Mesendoderm (in vitro differentiated cells): ENCODE measurements around the gene ARL15.

Experiments
- DNase-seq: peaks from one replicate; pipeline ENCODE4 v3.0.0; 2013
- H2AK5ac ChIP-seq: 2 replicates; pipeline ENCODE4 v1.6.1; 2013; ENCODE audit warnings: low read length, inconsistent platforms
- H2BK120ac ChIP-seq: 2 replicates; pipeline ENCODE4 v1.6.1; 2013; ENCODE audit warnings: low read depth, mild to moderate bottlenecking, low read length, moderate library complexity, mixed read lengths
- H2BK15ac ChIP-seq: replicated peaks from 2 replicates; pipeline ENCODE4 v1.6.1; 2013; ENCODE audit warnings: low read depth, mild to moderate bottlenecking, moderate library complexity
- H2BK5ac ChIP-seq: 2 replicates; pipeline ENCODE4 v1.6.1; 2013; ENCODE audit warnings: low read length, inconsistent platforms
- H3K18ac ChIP-seq: 2 replicates; pipeline ENCODE4 v1.6.1; 2013; ENCODE audit warnings: mild to moderate bottlenecking, low read length, mixed read lengths
- H3K23ac ChIP-seq: one replicate; pipeline ENCODE4 v1.6.1; 2013; ENCODE audit warnings: low read length
- H3K27ac ChIP-seq: 2 replicates; pipeline ENCODE4 v1.5.1; 2013; ENCODE audit warnings: low read depth, mild to moderate bottlenecking, inconsistent platforms, low read length, moderate library complexity
- H3K27me3 ChIP-seq: 2 replicates; pipeline ENCODE4 v1.6.1; 2013; ENCODE audit warnings: low read length, control low read depth, mild to moderate bottlenecking, inconsistent platforms; ENCODE audit not compliant: insufficient read depth, poor library complexity
- H3K36me3 ChIP-seq: 2 replicates; pipeline ENCODE4 v1.6.1; 2013; ENCODE audit warnings: low read length, inconsistent platforms; ENCODE audit not compliant: control insufficient read depth, insufficient read depth
- H3K4ac ChIP-seq: one replicate; pipeline ENCODE4 v1.6.1; 2013; ENCODE audit warnings: low read depth, mild to moderate bottlenecking, low read length, moderate library complexity
- H3K4me1 ChIP-seq: 2 replicates; pipeline ENCODE4 v1.6.1; 2013; ENCODE audit warnings: low read depth, low read length, inconsistent platforms; ENCODE audit not compliant: control insufficient read depth
- H3K4me2 ChIP-seq: 2 replicates; pipeline ENCODE4 v1.6.1; 2013; ENCODE audit warnings: low read length
- H3K4me3 ChIP-seq: 2 replicates; pipeline ENCODE4 v1.5.1; 2013; ENCODE audit warnings: mild to moderate bottlenecking, low read length
- H3K56ac ChIP-seq: one replicate; pipeline ENCODE4 v1.6.1; 2013; ENCODE audit warnings: low read length
- H3K79me1 ChIP-seq: 2 replicates; pipeline ENCODE4 v1.6.1; 2013; ENCODE audit warnings: low read length, inconsistent platforms
- H3K79me2 ChIP-seq: 2 replicates; pipeline ENCODE4 v1.6.1; 2013; ENCODE audit warnings: mild to moderate bottlenecking, low read length; ENCODE audit not compliant: control insufficient read depth, insufficient read depth
- H3K9ac ChIP-seq: 2 replicates; pipeline ENCODE4 v1.6.1; 2013; ENCODE audit warnings: low read length, inconsistent platforms
- H4K5ac ChIP-seq: one replicate; pipeline ENCODE4 v1.6.1; 2013; ENCODE audit warnings: low read length
- H4K8ac ChIP-seq: one replicate; pipeline ENCODE4 v1.6.1; 2013; ENCODE audit warnings: low read depth, mild to moderate bottlenecking, control low read depth, low read length, moderate library complexity
- WGBS: extraction: QIAGEN DNeasy Blood & Tissue Kit; methylation state at CpG from one replicate; pipeline ENCODE4 v1.1.7; 2013; ENCODE audit warnings: low lambda C conversion rate, missing lambda C conversion rate; ENCODE audit not compliant: insufficient coverage; ENCODE audit errors: extremely low coverage; 5-methylcytosine and 5-hydroxymethylcytosine counted together

The ARL15 gene

DNA sequence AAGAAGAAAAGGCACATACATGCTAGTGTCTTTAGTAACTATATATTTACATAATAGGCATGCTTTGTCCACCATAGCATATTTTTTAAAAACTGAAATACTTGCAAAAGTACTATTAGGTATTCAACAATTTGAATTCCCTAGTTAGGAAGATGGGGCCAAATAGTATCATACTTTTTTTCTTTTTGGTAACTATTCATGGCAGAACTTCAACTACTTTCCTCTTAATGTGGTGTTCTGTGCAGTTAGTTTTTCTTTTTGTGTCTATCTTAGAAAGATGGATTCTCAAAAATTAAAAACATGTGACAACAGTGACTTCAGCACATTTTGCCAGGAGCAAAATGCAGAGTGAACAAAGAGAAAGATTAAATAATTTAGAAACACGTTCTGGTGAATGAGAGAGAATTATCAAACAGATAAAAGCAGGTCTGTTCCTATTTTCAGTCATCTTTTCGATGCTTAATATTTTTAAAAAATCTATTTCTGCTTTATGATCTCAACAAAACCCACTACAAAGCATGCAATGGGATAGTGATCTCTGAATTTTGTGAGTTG, 341.1 kb downstream of the ARL15 start:
- WGBS, result no CpG with 5 or more reads among the region's 2 CpGs
- Histone ChIP-seq H3K56ac (no peak overlapping the region), H2BK120ac (no peak overlapping the region), H3K4me2 (no peak overlapping the region), H3K27me3 (no peaks in the 10 kb centered on the region), H3K23ac (no peak overlapping the region), H3K36me3 (no peaks in the 10 kb centered on the region), H2AK5ac (no peak overlapping the region), H4K8ac (no peak overlapping the region), H2BK5ac (no peak overlapping the region), H3K4ac (no peak overlapping the region), H3K4me3 (no peak overlapping the region), H3K18ac (no peak overlapping the region), H4K5ac (no peak overlapping the region), H3K9ac (no peak overlapping the region), H3K27ac (no peak overlapping the region), H3K79me1 (no peaks in the 10 kb centered on the region), H3K4me1 (no peaks in the 10 kb centered on the region), H2BK15ac (no peak overlapping the region), H3K79me2 (no peaks in the 10 kb centered on the region)
- DNase-seq, result no peak

DNA sequence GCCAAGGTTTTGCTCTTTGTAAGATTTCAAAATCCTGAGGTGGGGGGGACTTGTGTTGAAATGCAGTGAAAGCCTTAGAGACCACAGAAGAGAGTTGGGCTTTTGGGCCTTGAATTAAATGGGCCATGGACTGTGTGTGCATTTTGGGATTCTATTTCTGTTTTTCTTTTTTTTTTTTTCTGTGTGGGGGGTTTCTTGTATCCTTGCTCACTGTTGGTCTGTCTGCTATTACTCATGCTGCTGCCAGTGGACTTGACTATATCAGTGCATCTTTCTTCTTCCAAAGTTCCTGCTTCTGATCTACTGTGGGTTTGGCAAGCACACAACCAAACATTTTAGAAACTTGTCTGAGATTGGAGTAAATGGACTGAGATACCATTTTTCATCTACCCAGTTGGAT, 344.9 kb downstream of the ARL15 start:
- Histone ChIP-seq H4K8ac (no peak overlapping the region), H3K4me1 (no peaks in the 10 kb centered on the region), H3K23ac (no peak overlapping the region), H3K27ac (no peak overlapping the region), H3K79me2 (no peaks in the 10 kb centered on the region), H2BK15ac (no peak overlapping the region), H2AK5ac (no peak overlapping the region), H4K5ac (no peak overlapping the region), H3K79me1 (no peaks in the 10 kb centered on the region), H3K27me3 (no peaks in the 10 kb centered on the region), H2BK5ac (no peak overlapping the region), H3K18ac (no peak overlapping the region), H3K4me2 (no peak overlapping the region), H3K9ac (no peak overlapping the region), H3K36me3 (no peaks in the 10 kb centered on the region), H2BK120ac (no peak overlapping the region), H3K4ac (no peak overlapping the region), H3K56ac (no peak overlapping the region), H3K4me3 (no peak overlapping the region)
- DNase-seq, result no peak

DNA sequence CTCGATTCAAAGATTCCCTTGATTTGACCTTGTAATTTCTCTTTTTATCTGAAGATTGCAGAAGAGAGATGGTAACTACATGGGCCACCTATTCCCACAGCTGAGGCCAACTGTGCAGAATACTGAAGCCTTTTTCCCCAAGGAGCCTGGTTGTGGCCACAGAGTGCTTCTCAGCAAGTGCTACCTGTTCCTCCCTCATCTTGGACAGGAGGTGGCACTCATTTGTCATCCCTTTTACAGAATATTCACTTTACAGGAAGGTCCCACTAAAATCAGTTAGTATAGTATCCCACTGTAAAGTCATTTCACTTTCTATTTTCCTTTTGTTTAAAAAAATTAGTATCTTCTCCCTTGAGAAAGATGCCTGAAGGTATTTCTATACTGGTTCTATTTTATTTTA, 346.4 kb downstream of the ARL15 start:
- H3K4me1 ChIP-seq, result no peaks in the 10 kb centered on the region
- H2AK5ac ChIP-seq, result no peak overlapping the region
- no peak overlapping the region for H3K4me2 ChIP-seq
- H3K9ac ChIP-seq, result no peak overlapping the region
- H3K23ac ChIP-seq, result no peak overlapping the region
- no peak overlapping the region for H3K4ac ChIP-seq
- no peaks in the 10 kb centered on the region for H3K79me1 ChIP-seq
- no peak overlapping the region for H3K4me3 ChIP-seq
- no peaks in the 10 kb centered on the region for H3K36me3 ChIP-seq
- no peak overlapping the region for H3K18ac ChIP-seq
- no peaks in the 10 kb centered on the region for H3K79me2 ChIP-seq
- no CpG with 5 or more reads among the region's 1 CpG for WGBS
- no peaks in the 10 kb centered on the region for H3K27me3 ChIP-seq
- no peak overlapping the region for H2BK120ac ChIP-seq
- no peak overlapping the region for H3K27ac ChIP-seq
- H2BK5ac ChIP-seq, result no peak overlapping the region
- DNase-seq, result peak; percentile 13
- H4K8ac ChIP-seq, result no peak overlapping the region
- H3K56ac ChIP-seq, result no peak overlapping the region
- no peak overlapping the region for H2BK15ac ChIP-seq
- no peak overlapping the region for H4K5ac ChIP-seq

GRCh38 chr5:53962306-53962705, 348.1 kb downstream of the ARL15 start:
- Histone ChIP-seq H3K4me3 (no peak overlapping the region), H3K4ac (no peak overlapping the region), H2BK15ac (no peak overlapping the region), H4K8ac (no peak overlapping the region), H3K27ac (no peak overlapping the region), H3K56ac (no peak overlapping the region), H3K27me3 (no peaks in the 10 kb centered on the region), H4K5ac (no peak overlapping the region), H3K18ac (no peak overlapping the region), H3K79me2 (no peaks in the 10 kb centered on the region), H3K23ac (no peak overlapping the region), H2BK5ac (no peak overlapping the region), H3K36me3 (no peaks in the 10 kb centered on the region), H3K79me1 (no peaks in the 10 kb centered on the region), H2AK5ac (no peak overlapping the region), H3K4me2 (no peak overlapping the region), H2BK120ac (no peak overlapping the region), H3K4me1 (no peaks in the 10 kb centered on the region), H3K9ac (no peak overlapping the region)
- no CpG with 5 or more reads among the region's 1 CpG for WGBS
- DNase-seq, result no peak

- Histone ChIP-seq H3K79me2 (no peaks in the 10 kb centered on the region), H3K79me1 (no peaks in the 10 kb centered on the region), H3K4me1 (no peaks in the 10 kb centered on the region), H4K8ac (no peak overlapping the region), H3K27me3 (no peaks in the 10 kb centered on the region), H3K36me3 (no peaks in the 10 kb centered on the region), H2BK15ac (no peak overlapping the region), H3K4ac (no peak overlapping the region), H2AK5ac (no peak overlapping the region), H4K5ac (no peak overlapping the region), H3K27ac (no peak overlapping the region), H3K9ac (no peak overlapping the region), H3K4me3 (no peak overlapping the region), H3K56ac (no peak overlapping the region), H2BK120ac (no peak overlapping the region), H2BK5ac (no peak overlapping the region), H3K4me2 (no peak overlapping the region), H3K18ac (no peak overlapping the region), H3K23ac (no peak overlapping the region)
- no peak for DNase-seq
Observed at GRCh38 chr5:53956632-53957031, 353.7 kb downstream of the ARL15 start.

GRCh38 chr5:53956196-53956595, 354.2 kb downstream of the ARL15 start:
- no peak overlapping the region for H3K27ac ChIP-seq
- H3K79me1 ChIP-seq, result no peaks in the 10 kb centered on the region
- no peaks in the 10 kb centered on the region for H3K4me1 ChIP-seq
- no peak overlapping the region for H4K5ac ChIP-seq
- H3K23ac ChIP-seq, result no peak overlapping the region
- H3K56ac ChIP-seq, result no peak overlapping the region
- no peak overlapping the region for H3K4me3 ChIP-seq
- H2BK5ac ChIP-seq, result no peak overlapping the region
- no peaks in the 10 kb centered on the region for H3K27me3 ChIP-seq
- no peak overlapping the region for H2AK5ac ChIP-seq
- no peak overlapping the region for H4K8ac ChIP-seq
- no peak overlapping the region for H2BK120ac ChIP-seq
- WGBS, result no CpG with 5 or more reads among the region's 1 CpG
- no peak overlapping the region for H3K9ac ChIP-seq
- H3K4ac ChIP-seq, result no peak overlapping the region
- no peak for DNase-seq
- no peak overlapping the region for H2BK15ac ChIP-seq
- no peaks in the 10 kb centered on the region for H3K36me3 ChIP-seq
- no peak overlapping the region for H3K18ac ChIP-seq
- no peak overlapping the region for H3K4me2 ChIP-seq
- no peaks in the 10 kb centered on the region for H3K79me2 ChIP-seq
